Activated gamma-delta T cell treated with anti-CD3 and anti-CD28 coated beads, Interleukin-2, amount 50 U/mL, for 16 hours (primary cell): ENCODE results near the gene ANO2.

Experiments used
- DNase-seq: peaks from one replicate; pipeline ENCODE4 v3.0.0-alpha.2; 2020; ENCODE audit warnings: low read depth

The ANO2 gene

DNA sequence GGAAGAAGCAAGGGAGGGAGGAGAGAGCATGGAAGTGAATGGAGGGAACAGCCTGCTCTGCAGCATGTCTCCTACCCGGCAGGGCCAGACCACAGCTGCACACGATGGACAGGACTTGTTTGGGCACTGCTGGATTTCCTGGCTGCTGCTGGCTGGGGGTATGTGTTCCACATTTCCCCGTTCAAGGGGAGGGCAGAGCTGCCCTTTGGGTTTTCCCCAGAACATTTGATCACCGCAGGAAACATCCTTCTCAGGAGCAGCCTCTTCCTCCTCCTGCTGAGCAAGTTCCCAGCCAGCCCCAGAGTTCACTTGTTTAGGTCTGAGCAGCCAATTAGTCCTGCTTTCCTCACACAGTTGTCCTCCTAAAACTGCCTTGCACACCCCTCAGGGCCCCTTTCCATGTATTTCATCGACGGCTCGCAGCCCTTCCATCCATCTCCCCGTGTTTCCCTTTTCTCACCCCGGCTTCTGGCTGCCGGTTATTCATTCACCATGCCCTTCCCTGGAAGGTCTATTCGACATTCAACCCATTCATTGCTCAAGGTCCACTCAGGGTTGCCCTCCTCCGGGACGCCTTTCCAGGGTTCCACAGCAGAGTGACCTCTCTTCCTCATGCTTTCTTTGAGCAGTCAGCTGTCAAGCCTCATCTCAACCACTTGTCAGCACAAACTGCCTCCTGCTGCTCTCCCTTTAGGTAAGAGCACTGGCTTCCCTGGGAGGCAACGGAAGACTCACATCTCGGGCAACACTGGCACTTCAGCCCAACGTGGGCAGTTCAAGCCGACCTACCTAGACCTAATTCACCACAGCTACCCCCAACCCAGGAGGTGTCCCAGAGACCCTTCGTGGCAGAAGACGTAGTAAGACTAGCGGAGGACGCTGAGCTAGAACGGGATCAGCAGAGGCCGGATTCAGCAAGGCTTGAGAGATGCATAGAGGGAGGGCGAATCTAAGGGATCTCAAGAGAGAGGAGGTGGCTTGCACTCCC lies 20.1 kb upstream of the ANO2 start:
- DNase-seq = no peak

DNA sequence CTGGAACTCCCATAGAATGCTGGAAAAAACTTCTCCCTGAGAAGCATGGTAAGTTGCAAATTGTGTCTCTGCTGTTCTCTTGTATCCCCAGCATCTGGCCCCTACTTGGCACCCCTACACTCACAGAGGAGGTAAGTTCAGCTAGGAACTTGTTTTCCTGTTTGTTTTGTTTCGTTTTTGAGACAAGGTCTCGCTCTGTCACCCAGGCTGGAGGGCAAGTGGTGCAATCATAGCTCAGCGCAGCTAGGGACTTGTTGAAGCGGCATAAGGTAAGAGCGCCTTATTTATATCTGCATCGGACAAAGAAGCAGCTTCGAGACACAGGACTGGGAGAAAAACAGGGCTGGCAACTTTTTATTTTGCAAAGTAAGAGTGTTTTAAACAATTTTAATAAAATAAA lies 18.5 kb upstream of the ANO2 start:
- no peak for DNase-seq

DNA sequence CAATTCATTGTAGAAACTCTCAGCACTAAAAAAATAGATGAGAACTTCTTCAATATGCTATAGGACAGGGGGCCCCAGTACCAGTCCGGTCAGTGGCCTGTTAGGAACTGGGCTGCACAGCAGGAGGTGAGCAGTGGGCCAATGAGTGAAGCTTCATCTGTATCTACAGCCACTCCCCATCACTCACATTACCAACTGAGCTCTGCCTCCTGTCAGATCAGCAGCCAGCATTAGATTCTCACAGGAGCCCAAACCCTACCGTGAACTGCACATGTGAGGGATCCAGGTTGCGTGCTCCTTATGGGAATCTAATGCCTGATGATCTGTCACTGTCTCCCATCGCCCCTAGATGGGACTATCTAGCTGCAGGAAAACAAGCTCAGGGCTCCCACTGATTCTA lies 15.7 kb upstream of the ANO2 start:
- DNase-seq = no peak

DNA sequence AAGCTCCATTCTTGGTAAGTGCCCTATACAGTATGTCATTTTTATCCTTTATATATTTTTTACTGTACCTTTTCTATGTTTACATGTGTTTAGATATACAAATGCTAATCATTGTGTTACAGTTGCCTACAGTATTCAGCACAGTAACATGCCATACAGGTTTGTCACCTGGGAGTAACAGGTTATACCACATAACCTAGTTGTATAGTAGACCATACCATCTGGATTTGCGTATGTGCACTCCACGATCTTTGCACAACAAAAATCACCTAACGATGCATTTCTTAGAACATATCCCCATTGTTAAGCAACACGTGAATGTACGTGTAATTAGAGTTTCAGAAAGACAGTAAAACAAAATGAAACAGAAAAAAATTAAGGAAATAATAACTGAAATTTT lies 11.9 kb upstream of the ANO2 start:
- no peak for DNase-seq

DNA sequence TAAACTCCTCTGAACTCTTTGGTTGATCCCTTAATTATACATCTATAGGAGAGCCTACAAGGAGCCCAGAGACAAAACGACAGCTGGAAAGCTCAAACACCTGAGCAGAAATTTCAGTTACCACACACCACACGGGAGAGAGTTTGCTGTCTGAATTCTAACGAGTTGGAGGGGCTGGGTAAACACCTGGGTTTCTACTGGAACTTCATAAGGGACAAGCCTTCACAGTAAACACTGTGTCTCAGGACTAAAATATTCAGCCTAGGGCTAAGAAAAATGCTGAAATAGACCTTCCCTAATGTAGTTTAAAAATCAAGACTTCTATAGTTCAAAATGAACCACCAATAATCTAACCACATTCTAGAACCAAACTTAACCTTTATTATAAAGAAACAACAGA lies 9.6 kb upstream of the ANO2 start:
- no peak for DNase-seq

DNA sequence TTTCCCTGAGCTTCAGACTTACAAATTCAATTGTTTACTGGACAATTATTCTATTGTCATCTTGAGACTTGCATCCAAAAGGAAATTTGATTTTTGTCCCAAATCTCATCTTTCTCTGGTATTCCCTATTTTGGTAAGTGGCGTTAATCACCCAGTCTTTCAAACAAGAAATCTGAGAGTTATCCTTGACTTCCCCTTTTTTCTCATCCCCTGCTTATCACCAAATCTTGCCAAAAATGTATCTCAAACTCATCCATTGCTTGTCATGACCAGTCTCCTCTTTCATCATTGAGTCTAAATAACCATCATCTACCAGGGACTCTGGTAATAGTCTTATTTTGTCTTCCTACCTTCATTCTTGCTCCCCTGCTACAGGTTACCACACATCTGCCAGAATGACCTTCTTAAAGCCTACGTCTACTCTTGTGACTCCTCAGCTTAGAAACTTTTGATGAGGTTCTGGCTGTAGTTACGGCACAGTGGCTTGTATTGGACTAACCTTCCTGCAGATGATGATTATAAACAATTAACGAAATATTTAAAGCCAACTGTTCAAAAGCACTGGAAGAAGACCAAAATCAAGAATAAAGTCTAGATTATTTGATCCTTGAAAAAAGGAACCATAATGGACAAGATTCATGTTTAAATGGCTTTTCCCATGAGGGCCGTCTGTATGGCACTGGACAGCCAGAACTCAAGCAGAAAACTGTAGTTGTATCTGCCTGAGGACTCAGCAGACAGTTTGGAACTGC lies 9.0 kb upstream of the ANO2 start:
- no peak for DNase-seq

DNA sequence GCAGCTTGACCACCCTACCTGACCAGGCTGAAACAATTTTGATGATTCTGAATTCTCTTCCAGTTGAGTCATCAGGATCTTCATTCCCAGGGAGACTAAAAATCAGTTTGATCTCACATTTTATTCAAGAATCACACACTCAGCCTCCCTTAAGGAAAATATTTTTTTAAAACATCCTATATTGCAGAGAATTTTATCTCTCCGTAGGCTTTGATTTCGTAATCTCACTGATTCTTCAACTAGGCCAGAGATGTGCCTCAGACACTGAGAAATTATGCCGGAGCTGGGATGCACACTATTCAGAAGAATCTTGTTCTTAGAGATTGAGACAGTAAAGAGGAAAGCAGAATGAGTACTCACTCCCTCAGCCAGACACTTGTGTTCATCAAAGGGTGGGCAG lies 7.0 kb upstream of the ANO2 start:
- DNase-seq = no peak

DNA sequence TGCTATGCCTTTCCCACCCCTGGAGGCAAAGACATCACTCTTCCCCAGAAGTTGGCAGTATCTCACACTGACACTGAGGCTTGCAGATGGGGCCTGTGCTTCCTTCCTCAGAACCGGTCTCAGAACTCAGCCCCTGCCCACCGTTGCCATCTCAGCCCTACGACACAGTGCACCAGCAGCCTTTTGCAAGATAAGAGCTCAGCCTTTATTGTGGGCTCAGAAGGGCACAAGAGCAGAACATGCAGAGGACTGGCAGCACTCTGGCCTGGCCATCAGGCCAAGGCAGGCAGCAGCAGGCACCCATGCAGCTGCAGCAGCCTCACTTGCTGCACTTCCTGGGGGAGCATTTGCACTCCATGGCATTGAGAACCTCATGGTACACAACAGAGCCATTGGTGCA lies 3.6 kb upstream of the ANO2 start:
- no peak for DNase-seq

DNA sequence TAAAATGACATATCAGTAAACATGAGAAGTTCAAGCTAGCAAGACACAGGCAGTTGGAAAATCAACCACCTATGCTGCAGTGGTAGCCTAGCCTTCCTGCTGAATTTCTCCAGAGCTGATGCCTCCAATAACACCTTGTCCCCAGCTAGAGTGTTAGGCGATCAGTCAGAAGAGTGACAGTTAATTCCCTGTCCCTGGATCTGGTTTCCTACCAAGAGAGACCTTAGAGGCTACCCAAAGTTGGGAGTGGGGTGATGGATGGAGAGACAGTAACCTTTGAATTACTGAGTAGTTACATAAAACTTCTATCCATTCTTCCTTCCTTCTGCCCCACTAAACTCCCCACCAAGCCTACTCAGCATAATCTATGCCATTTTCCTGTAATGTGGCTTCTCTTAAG lies 1.9 kb upstream of the ANO2 start:
- DNase-seq = no peak

DNA sequence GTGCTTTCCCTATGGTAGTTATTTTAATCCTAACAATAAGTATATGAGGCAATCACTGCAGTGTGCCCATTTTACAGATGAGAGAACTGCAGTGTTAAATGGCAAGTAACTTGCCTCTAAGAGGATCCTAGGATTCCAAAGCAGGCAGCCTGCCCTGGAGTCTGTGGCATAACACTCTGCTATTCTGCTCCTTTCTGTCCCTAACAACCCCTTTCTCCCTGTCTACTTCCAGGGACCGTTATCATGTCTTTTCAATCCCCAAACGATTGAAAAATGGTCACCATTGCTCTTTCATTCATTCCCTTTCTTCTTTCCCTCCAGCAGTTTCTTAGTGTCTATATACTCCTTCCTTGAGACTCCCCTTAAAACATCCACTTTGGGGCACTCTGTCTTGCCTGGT lies 1.3 kb upstream of the ANO2 start:
- no peak for DNase-seq

DNA sequence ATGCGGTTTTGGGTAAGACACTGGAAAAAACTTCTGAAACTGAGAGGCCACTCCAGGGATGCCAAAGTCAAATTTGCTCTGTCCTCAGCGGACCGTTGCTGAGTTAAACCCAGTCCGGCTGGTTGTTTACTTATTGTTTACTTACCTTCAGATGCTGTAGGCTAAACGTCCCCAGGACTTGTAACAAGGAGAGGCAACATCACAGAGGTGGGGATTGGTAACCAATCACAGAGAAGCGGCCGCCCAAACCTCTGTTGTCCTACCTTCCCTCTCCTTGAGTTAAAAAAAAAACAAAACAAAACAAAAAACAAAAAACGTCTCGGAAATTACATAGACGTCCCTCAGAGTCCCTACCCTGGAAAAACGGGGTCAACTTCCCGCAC lies 380 bp downstream of the ANO2 start:
- no peak for DNase-seq

DNA sequence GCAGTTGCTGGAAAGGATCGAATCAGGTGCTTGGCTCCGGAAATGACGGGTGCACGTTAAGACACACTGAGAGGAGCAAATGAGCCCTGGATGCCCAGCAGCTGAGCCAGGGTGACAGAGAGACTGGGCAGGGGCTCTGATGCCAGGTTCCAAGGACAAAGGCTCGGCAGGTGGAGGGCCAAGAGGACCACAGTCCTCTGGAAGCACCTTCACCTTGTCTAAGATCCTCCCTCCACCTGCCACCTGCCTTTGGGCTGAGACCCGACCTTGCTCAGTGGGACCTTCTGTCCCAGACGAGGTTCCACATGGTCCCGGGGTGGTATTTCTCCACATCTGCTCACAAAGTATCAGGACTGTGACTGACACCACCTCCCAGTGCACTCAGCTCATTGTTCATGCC lies 1.0 kb downstream of the ANO2 start:
- no peak for DNase-seq

DNA sequence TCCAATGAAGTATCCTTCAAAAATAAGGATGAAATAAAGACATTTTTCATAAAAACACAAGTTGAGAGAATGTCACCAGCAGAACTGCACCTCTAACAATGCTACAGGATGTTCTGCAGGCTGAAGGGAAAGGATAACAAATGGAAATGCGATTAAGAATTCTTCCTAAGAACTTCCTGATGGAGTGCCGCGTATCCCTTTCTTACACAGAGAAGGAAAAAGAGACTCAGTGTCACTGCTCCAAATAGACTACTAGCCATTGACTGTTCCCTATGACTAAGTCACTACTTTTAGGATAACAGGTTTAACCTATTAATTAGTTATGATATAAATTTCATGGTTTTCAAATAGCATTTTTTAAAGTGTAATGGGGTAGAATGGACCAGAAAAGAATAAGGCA lies 3.2 kb downstream of the ANO2 start:
- no peak for DNase-seq

DNA sequence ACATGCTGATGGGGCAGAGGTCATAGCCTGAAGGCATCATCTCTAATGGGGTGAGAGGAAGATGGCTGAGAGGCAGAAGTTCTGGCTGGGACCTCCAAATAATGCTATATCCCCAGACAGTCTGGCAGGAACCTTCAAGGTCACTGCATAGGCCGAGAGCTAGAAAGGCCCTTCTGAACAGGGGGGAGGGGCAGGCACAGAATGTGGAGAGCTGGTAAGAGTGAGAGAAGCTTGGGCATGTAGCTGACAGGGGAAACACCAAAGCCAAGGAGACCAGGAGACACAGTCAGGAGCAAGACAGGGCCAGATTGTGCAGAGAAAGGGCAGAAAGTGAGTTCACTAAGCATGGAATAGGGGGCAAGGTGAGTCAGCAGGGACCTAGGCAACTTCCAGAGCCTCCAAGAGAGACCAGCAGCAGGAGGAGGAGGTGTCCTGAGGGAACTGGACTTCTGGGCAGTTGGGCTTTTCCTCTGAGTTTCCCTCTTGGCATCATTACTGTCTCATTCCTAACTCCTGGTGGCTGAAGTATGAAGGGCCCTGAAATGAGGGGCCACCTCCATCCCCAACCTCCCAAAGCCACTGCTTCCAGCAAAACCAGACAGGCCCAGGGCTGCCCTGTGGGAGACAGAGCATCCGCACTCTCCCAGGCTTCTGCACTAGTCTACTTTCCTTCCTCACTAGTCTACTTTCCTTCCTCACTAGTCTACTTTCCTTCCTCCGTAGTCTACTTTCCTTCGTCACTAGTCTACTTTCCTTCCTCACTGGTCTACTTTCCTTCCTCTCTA lies 17.1 kb downstream of the ANO2 start:
- DNase-seq = no peak

DNA sequence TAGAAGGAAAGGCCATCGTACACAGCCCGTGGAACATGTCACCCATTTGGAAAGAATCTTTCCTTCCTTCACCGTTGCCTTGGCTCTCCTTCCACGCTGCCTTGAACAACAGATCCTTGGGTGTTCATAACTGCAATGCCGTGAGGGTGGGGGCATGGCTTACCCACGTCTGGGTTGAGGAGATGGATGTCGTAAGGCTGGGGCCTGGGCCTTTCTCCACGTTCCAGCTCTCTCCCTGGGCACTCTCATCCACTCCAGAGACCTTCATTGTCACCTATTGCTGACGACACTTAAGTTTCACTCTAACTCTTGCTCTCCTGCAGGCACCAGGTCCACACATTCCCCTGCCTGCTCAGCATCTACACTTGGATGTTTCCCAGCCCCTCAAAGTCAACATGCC lies 19.4 kb downstream of the ANO2 start:
- DNase-seq = no peak

DNA sequence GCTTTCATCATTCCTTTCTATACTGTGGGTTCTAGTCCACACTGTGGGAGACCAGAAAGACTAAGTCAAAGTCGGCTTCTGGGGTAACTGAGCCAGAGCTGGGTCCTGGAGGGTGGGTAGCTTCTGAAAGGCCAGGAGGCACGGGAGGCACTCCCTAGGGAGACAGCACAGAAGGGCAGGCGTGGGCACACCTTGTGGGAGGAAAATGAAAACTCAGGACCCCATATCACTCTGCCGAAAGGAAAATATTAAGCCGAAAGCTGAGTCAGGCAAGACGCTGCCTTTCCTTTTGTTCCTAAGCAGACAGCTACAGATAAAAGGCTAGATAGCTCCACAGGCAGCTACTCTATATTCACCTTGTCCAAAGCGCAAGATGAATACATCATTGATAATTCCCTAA lies 20.7 kb downstream of the ANO2 start:
- DNase-seq = no peak

DNA sequence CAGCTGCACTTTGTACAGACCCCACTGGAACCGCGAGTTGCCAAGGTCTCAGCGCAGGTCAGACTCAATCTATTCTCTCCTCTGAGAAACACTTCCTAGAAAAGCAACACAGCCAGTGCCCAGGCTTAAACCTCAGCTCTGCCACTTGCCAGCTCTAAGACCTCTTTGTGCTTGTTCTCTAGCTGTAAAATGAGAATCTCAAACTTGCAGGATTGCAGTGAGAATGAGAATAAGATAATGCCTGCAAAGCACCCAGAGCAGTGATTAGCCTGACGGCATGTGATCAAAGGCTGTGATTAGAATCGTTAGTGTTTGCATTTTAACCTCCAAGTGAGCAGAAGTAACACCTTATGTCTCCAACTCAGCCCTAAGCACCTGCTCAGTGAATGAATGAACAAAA lies 21.3 kb downstream of the ANO2 start:
- no peak for DNase-seq

DNA sequence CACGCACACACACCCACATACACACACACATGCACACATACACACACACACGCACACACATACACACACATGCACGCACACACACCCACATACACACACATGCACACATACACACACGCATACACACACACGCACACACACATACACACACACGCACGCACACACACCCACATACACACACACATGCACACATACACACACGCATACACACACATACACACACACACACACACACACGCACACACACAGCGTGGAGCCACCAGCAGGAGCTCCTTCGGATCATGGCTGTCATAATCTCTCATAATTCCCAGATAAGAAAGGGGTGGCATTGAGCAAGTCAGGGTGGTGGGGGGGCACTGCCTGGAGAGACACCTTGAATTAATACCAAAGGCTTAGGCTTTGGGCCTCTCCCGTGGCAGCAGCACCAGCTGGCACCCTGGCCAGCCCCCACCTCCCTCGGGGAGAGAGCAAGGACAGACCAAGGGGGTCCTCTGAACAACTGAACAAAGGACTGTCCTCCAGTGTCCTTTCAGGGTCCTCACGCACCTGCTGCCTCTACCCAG lies 21.9 kb downstream of the ANO2 start:
- DNase-seq = no peak

DNA sequence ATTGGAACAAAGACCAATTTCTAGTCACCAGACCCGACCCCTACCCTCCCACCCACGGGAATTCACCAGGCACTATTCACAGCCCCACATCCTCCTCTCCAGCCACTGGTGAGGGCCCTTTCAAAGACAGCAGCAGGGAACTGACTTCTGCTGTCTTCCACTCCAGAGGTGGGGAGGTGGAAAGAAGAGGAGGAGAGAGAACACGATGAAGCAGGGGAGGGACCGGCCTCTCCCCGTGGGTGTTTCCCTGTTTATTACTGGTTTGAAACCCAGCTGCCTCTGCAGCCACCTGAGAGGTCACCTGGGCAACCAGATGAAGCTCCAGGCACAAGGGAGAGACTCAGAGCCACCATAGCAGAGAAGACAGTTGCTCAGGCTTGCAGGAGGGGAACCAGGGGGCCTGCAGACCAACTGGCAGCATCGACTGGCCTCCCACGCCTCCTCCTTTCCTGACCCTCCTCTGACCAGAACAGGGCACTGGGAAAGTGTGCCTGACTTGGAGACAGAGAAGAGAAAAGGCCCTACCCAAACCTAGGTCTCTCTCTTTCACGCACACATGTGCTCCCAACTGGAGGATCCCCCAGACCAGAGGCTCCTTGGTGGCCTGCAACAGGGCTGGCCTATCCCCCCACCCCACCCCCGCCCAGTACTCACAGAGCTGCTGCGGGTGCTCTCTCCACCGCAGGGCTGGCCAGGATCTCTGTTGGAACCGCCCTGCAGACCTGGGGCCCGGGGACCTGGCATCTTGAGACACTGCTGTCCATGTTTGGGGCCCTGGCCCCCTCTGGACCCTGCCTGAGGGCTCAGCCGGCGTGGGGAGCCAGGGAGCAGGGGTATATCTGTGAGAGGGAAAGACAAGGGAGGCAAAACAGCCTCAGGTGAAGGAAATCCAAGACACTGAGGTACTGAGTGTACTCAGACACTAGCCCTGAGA lies 22.8 kb downstream of the ANO2 start:
- DNase-seq = no peak

DNA sequence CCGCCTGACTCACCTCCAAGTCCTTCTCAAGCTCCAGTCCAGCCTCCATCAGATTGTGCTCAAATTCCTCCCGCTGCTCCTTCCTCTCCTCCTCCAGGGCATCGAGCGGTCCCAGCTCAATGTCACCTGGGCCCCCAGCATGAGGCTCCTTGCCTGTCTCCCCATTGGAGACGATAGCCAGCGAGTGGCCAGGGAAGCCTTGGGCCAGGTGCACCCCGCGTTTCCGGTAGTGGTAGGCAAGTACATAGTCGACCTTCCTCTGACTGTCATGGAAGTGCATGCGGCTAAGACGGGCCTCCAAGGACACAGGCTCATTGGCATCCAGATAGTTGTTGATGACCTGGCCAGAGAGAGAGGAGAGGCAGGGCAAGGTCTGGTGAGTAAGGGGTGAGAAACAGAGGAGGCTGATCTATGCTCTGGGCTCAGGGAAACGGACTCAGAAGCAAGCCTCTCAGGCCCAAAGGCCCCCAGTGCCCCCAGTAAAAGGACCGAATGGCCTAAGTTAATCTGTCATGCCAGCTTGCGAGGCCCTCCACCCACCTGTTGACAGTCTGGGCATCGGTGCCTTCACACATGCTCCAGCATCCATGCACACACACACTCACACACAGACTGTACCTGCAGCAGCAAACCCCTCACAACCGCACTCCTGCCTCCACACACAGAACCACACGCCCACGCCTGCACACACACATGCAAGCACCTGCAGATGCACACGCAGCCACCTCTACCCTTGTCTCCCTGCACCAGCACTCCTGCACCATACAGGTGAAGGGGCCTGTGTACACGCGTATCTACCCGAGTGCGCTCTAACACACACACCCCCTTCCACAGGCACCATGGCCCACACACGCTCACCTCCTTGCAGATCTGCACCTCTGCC lies 23.8 kb downstream of the ANO2 start:
- no peak for DNase-seq
